Erythroblast (primary cell): ENCODE results near the gene ZNF416.

Source experiments
- GATA1 ChIP-seq: IDR thresholded peaks from 2 replicates; pipeline ENCODE4 v1.6.1; 2011; ENCODE audit warnings: low read depth, mild to moderate bottlenecking, control low read depth, low read length, moderate library complexity
- POLR2A ChIP-seq: IDR thresholded peaks from 2 replicates; pipeline ENCODE4 v1.6.1; 2011; ENCODE audit warnings: mild to moderate bottlenecking, low read length

DNA sequence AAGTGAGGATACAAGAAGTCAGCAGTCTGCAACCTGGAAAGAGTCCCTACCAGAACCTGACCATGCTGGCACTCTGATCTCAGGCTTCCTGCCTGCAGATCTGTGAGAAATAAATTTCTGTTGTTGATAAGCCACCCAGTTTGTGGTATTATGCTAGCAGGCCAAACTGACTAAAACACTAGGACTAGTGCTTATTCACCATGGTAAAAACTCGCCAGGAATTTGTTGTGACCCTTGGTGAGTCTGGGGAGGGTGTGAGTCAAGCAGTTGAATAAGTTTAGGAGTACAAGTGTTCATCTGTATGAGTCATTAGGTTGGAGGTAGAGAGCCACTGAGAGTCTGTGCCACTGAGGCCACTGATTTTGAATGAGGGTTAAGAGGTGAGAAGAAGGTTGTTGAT is 8.8 kb upstream of the ZNF416 start:
- TF ChIP-seq POLR2A (no peak), GATA1 (no peak)
